Hepatocyte (in vitro differentiated cells): Measurements from ENCODE around the gene GRIN3B. TPM values are rescaled to one million over a fixed set of nuclear protein-coding genes. Genes with fewer than 3 reads are reported as not detected.

Source experiments
- DNase-seq: peaks from one replicate; pipeline ENCODE4 v3.0.0-alpha.2; 2016; ENCODE audit warnings: low spot score
- H2AFZ ChIP-seq: fragments of 200-600 bp; sonication (generic); 2 replicates; pipeline ENCODE4 v1.6.0; 2016; ENCODE audit warnings: antibody characterized with exemption, mild to moderate bottlenecking
- H3K27ac ChIP-seq: fragments of 200-600 bp; sonication (generic); 2 replicates; pipeline ENCODE4 v1.5.1; 2016; ENCODE audit warnings: mild to moderate bottlenecking
- H3K27me3 ChIP-seq: fragments of 200-600 bp; sonication (generic); 2 replicates; pipeline ENCODE4 v1.6.1; 2016
- H3K36me3 ChIP-seq: fragments of 200-600 bp; sonication (generic); replicated peaks from 2 replicates; pipeline ENCODE4 v1.5.1; 2016; ENCODE audit warnings: low read depth; ENCODE audit not compliant: insufficient read depth
- H3K4me1 ChIP-seq: fragments of 200-600 bp; sonication (generic); 2 replicates; pipeline ENCODE4 v1.5.1; 2016; ENCODE audit warnings: mild to moderate bottlenecking, moderate library complexity; ENCODE audit not compliant: insufficient read depth
- H3K4me2 ChIP-seq: fragments of 200-600 bp; sonication (generic); 2 replicates; pipeline ENCODE4 v1.6.0; 2016
- H3K4me3 ChIP-seq: fragments of 200-600 bp; sonication (generic); 2 replicates; pipeline ENCODE4 v1.5.1; 2016; ENCODE audit warnings: mild to moderate bottlenecking
- H3K79me2 ChIP-seq: fragments of 200-600 bp; sonication (generic); 2 replicates; pipeline ENCODE4 v1.6.0; 2017; ENCODE audit warnings: mild to moderate bottlenecking
- H3K9me2 ChIP-seq: fragments of 200-600 bp; sonication (generic); replicated peaks from 2 replicates; pipeline ENCODE4 v1.6.0; 2017; ENCODE audit warnings: mild to moderate bottlenecking; ENCODE audit not compliant: insufficient read depth
- H3K9me3 ChIP-seq: fragments of 200-600 bp; sonication (generic); 2 replicates; pipeline ENCODE4 v1.5.1; 2016; ENCODE audit warnings: low read depth, mild to moderate bottlenecking
- H4K20me1 ChIP-seq: fragments of 200-600 bp; sonication (generic); 2 replicates; pipeline ENCODE4 v1.6.0; 2016; ENCODE audit warnings: mild to moderate bottlenecking; ENCODE audit not compliant: insufficient read depth, poor library complexity, severe bottlenecking
- EZH2 ChIP-seq: fragments of 200-600 bp; sonication (generic); IDR thresholded peaks from 2 replicates; pipeline ENCODE4 v1.6.1; 2016; ENCODE audit warnings: antibody characterized with exemption, mild to moderate bottlenecking, borderline replicate concordance
- EZH2phosphoT487 ChIP-seq: fragments of 200-600 bp; sonication (generic); IDR thresholded peaks from one replicate; pipeline ENCODE4 v1.6.1; 2018; ENCODE audit warnings: antibody characterized with exemption, mild to moderate bottlenecking, low read depth, moderate library complexity; ENCODE audit not compliant: unreplicated experiment, severe bottlenecking
- WGBS: methylation state at CpG from one replicate; pipeline ENCODE4 v1.1.6; 2016; ENCODE audit warnings: low lambda C conversion rate; ENCODE audit errors: missing lambda C conversion rate; 5-methylcytosine and 5-hydroxymethylcytosine counted together
- polyA plus RNA-seq: library from polyadenylated mRNA; unstranded; fragments of >200 nt; fragmentation: Nextera tagmentation; extraction: Ambion mirVana; gene quantifications from 2 replicates; pipeline ENCODE4 v1.2.1, GENCODE V29; 2016
- total RNA-seq: library from RNA; depleted of rRNA; stranded (reverse); fragments of >200 nt; gene quantifications from 2 replicates; pipeline ENCODE4 v1.2.3, GENCODE V29; 2014
- TF ChIP-seq, protein P1 (sequence below): fragments of 200-600 bp; sonication (generic); IDR thresholded peaks from 2 replicates; pipeline ENCODE4 v1.5.1; 2016; ENCODE audit warnings: antibody characterized with exemption, mild to moderate bottlenecking; ENCODE audit not compliant: poor library complexity

The GRIN3B gene
- total and polyA plus RNA-seq, 2 experiments from 2014 or later, result 0.30 to 0.48 TPM

- Histone ChIP-seq H3K36me3 (peaks cover 3% of the 10 kb centered on the region), H3K4me3 (no peak overlapping the region), H3K4me1 (peaks cover 38% of the 10 kb centered on the region), H3K4me2 (peak overlapping the region; percentile 81), H3K27me3 (no peaks in the 10 kb centered on the region), H3K9me2 (no peaks in the 10 kb centered on the region), H3K9me3 (no peaks in the 10 kb centered on the region), H3K79me2 (peaks cover 72% of the 10 kb centered on the region), H3K27ac (peak overlapping the region; percentile 100), H2AFZ (no peak overlapping the region), H4K20me1 (peaks cover 7% of the 10 kb centered on the region)
- TF ChIP-seq, protein P1, sequence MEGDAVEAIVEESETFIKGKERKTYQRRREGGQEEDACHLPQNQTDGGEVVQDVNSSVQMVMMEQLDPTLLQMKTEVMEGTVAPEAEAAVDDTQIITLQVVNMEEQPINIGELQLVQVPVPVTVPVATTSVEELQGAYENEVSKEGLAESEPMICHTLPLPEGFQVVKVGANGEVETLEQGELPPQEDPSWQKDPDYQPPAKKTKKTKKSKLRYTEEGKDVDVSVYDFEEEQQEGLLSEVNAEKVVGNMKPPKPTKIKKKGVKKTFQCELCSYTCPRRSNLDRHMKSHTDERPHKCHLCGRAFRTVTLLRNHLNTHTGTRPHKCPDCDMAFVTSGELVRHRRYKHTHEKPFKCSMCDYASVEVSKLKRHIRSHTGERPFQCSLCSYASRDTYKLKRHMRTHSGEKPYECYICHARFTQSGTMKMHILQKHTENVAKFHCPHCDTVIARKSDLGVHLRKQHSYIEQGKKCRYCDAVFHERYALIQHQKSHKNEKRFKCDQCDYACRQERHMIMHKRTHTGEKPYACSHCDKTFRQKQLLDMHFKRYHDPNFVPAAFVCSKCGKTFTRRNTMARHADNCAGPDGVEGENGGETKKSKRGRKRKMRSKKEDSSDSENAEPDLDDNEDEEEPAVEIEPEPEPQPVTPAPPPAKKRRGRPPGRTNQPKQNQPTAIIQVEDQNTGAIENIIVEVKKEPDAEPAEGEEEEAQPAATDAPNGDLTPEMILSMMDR, result no peak
- TF ChIP-seq EZH2 (no peak), EZH2phosphoT487 (no peak)
- peak; percentile 89 for DNase-seq
- WGBS, result 53% methylated on average over 12 of the region's 14 CpGs
These were observed 38.2 kb upstream of the GRIN3B start for GRCh38 chr19:961866-962620.

GRCh38 chr19:962683-963400 lies 37.4 kb upstream of the GRIN3B start:
- Histone ChIP-seq H3K79me2 (peaks cover 68% of the 10 kb centered on the region), H4K20me1 (peaks cover 7% of the 10 kb centered on the region), H3K9me2 (no peaks in the 10 kb centered on the region), H3K4me1 (peaks cover 31% of the 10 kb centered on the region), H3K9me3 (no peaks in the 10 kb centered on the region), H3K4me3 (no peak overlapping the region), H3K27ac (peak overlapping the region; percentile 88), H3K4me2 (peak overlapping the region; percentile 81), H3K27me3 (no peaks in the 10 kb centered on the region), H3K36me3 (peaks cover 3% of the 10 kb centered on the region), H2AFZ (no peak overlapping the region)
- no peak for TF ChIP-seq EZH2phosphoT487
- TF ChIP-seq EZH2, result no peak
- TF ChIP-seq, protein P1, result no peak
- WGBS, result 86% methylated on average over 30 of the region's 31 CpGs
- no peak for DNase-seq

- peak overlapping the region; percentile 81 for H3K4me2 ChIP-seq
- no peak overlapping the region for H3K4me3 ChIP-seq
- peaks cover 62% of the 10 kb centered on the region for H3K79me2 ChIP-seq
- peaks cover 3% of the 10 kb centered on the region for H3K36me3 ChIP-seq
- TF ChIP-seq EZH2 (no peak), EZH2phosphoT487 (no peak)
- TF ChIP-seq, protein P1, result no peak
- no peak overlapping the region for H2AFZ ChIP-seq
- H3K9me2 ChIP-seq, result no peaks in the 10 kb centered on the region
- H3K27me3 ChIP-seq, result no peaks in the 10 kb centered on the region
- H3K27ac ChIP-seq, result peak overlapping the region; percentile 88
- 90% methylated on average over 5 of the region's 11 CpGs for WGBS
- peaks cover 31% of the 10 kb centered on the region for H3K4me1 ChIP-seq
- H4K20me1 ChIP-seq, result peaks cover 7% of the 10 kb centered on the region
- no peaks in the 10 kb centered on the region for H3K9me3 ChIP-seq
- DNase-seq, result no peak
These were observed 36.7 kb upstream of the GRIN3B start for GRCh38 chr19:963486-963951.
